HCT116 (cell line): ENCODE results near the gene BCKDK. TPM values are rescaled to one million over a fixed set of nuclear protein-coding genes. Genes with fewer than 3 reads are reported as not detected.

Source experiments
- ATAC-seq: fragments of 200-7000 bp; cut with Tn5 transposase; 2 replicates; pipeline ENCODE4 v1.9.1; 2020; ENCODE audit warnings: mild to moderate bottlenecking, moderate library complexity
- BruUV-seq: library from RNA; stranded (reverse); fragments of 400-500 nt; replicated peaks from 2 replicates; lab custom pipeline; 2021; lab: Mats Ljungman, UMichigan
- CTCF ChIA-PET: fragments of 300-600 bp; sonication (Branson Sonifier 250); formaldehyde crosslinking; loops from one replicate; lab custom pipeline; 2021; ENCODE audit warnings: antibody characterized with exemption; lab: Charles Lee
- POLR2A ChIA-PET: fragments of 300-600, 350-600 bp; sonication (Branson Sonifier 250); formaldehyde crosslinking; loops from one replicate; lab custom pipeline; 2021; ENCODE audit warnings: antibody characterized with exemption; lab: Charles Lee
- RAD21 ChIA-PET, 2 experiments: fragments of 300-600 bp; sonication (Branson Sonifier 250); formaldehyde crosslinking; loops; one replicate each; lab custom pipeline; 2023; ENCODE audit warnings: low total read pairs in 2 of 2; ENCODE audit not compliant: uncharacterized antibody in 2 of 2, unreplicated experiment in 2 of 2, low non-redundant PET in 1 of 2; lab: Charles Lee
- DNase-seq: peaks from one replicate; pipeline ENCODE4 v3.0.0-alpha.2; 2010; ENCODE audit warnings: low read depth, low spot score
- H2AFZ ChIP-seq: fragments of 200-600 bp; shearing (Covaris generic), sonication (generic); 2 replicates; pipeline ENCODE4 v1.6.1; 2017; ENCODE audit warnings: low read depth, mixed run types, mixed read lengths, antibody characterized with exemption, low read length; ENCODE audit not compliant: poor library complexity, severe bottlenecking
- H3K27ac ChIP-seq: 2 replicates; pipeline ENCODE4 v1.5.1; 2012; ENCODE audit warnings: low read depth, low read length
- H3K27me3 ChIP-seq: fragments of 200-600 bp; sonication (generic); 2 replicates; pipeline ENCODE4 v1.6.1; 2016; ENCODE audit warnings: mixed run types, low read length, mixed read lengths; ENCODE audit not compliant: insufficient read depth
- H3K36me3 ChIP-seq, 2 experiments: fragments of 200-500 bp in 1 of 2; fragments of 200-600 bp in 1 of 2; sonication (Bioruptor generic) in 1 of 2; sonication (generic) in 1 of 2; 2 replicates each; pipeline versions ENCODE4 v1.5.1 to v1.6.1; 2014 to 2016; ENCODE audit warnings: low read length in 2 of 2, inconsistent platforms in 1 of 2, mixed read lengths in 1 of 2, mixed run types in 1 of 2; ENCODE audit not compliant: insufficient read depth in 2 of 2, control insufficient read depth in 1 of 2
- H3K4me1 ChIP-seq, 2 experiments: fragments of 200-600 bp in 1 of 2; sonication (generic) in 1 of 2; 2 replicates each; pipeline versions ENCODE4 v1.5.1 to v1.6.1; 2012 to 2017; ENCODE audit warnings: low read length in 2 of 2, inconsistent platforms in 1 of 2, mild to moderate bottlenecking in 1 of 2, mixed read lengths in 1 of 2, mixed run types in 1 of 2, moderate library complexity in 1 of 2; ENCODE audit not compliant: insufficient read depth in 2 of 2, control insufficient read depth in 1 of 2
- H3K4me2 ChIP-seq: fragments of 200-600 bp; sonication (generic); 2 replicates; pipeline ENCODE4 v1.6.1; 2017; ENCODE audit warnings: mixed run types, low read length, mixed read lengths
- H3K4me3 ChIP-seq, 2 experiments: fragments of 200-600 bp in 1 of 2; sonication (generic) in 1 of 2; replicated peaks in 1 of 2; 2 replicates each; pipeline ENCODE4 v1.5.1; 2011 to 2016; ENCODE audit warnings: low read length in 2 of 2, control low read depth in 1 of 2, low read depth in 1 of 2, mild to moderate bottlenecking in 1 of 2, mixed read lengths in 1 of 2, mixed run types in 1 of 2
- H3K79me2 ChIP-seq: fragments of 200-600 bp; sonication (generic); 2 replicates; pipeline ENCODE4 v1.6.1; 2017; ENCODE audit warnings: mild to moderate bottlenecking, mixed run types, low read length, moderate library complexity, mixed read lengths; ENCODE audit not compliant: insufficient read depth
- H3K9ac ChIP-seq: fragments of 200-600 bp; sonication (generic); 2 replicates; pipeline ENCODE4 v1.6.1; 2016; ENCODE audit warnings: low read length, mixed read lengths
- H3K9me2 ChIP-seq: fragments of 200-600 bp; sonication (generic), shearing (Covaris generic); 2 replicates; pipeline ENCODE4 v1.6.1; 2017; ENCODE audit warnings: mixed run types, mild to moderate bottlenecking, moderate library complexity; ENCODE audit not compliant: insufficient read depth
- H3K9me3 ChIP-seq, 2 experiments: fragments of 200-500 bp in 1 of 2; fragments of 200-600 bp in 1 of 2; sonication (Bioruptor generic) in 1 of 2; sonication (generic) in 1 of 2; 2 replicates each; pipeline ENCODE4 v1.6.1; 2014 to 2017; ENCODE audit warnings: low read length in 2 of 2, mixed read lengths in 2 of 2, inconsistent platforms in 1 of 2, low read depth in 1 of 2, mild to moderate bottlenecking in 1 of 2, mixed run types in 1 of 2, moderate library complexity in 1 of 2; ENCODE audit not compliant: control insufficient read depth in 1 of 2, insufficient read depth in 1 of 2
- H4K20me1 ChIP-seq: fragments of 200-600 bp; sonication (generic), shearing (Covaris generic); 2 replicates; pipeline ENCODE4 v1.6.1; 2017; ENCODE audit warnings: mixed run types, mild to moderate bottlenecking, moderate library complexity; ENCODE audit not compliant: insufficient read depth
- CBX3 ChIP-seq: IDR thresholded peaks from 2 replicates; pipeline ENCODE4 v1.6.1; 2012; ENCODE audit warnings: low read depth
- CEBPB ChIP-seq: IDR thresholded peaks from 2 replicates; pipeline ENCODE4 v1.6.1; 2012; ENCODE audit warnings: low read depth
- CTCF ChIP-seq, 3 experiments: fragments of 200-600 bp in 1 of 3; sonication (generic) in 1 of 3; IDR thresholded peaks in 2 of 3; conservative IDR thresholded peaks in 1 of 3; 2 replicates each; pipeline ENCODE4 v1.5.1; 2012 to 2017; ENCODE audit warnings: low read depth in 2 of 3, low read length in 2 of 3, antibody characterized with exemption in 1 of 3, borderline replicate concordance in 1 of 3, control low read depth in 1 of 3, mild to moderate bottlenecking in 1 of 3, mixed read lengths in 1 of 3, mixed run types in 1 of 3, moderate library complexity in 1 of 3; ENCODE audit not compliant: insufficient read depth in 1 of 3
- EGR1 ChIP-seq: IDR thresholded peaks from 2 replicates; pipeline ENCODE4 v1.6.1; 2012; ENCODE audit warnings: low read depth
- ELF1 ChIP-seq: IDR thresholded peaks from 2 replicates; pipeline ENCODE4 v1.6.1; 2012; ENCODE audit warnings: low read depth, borderline replicate concordance
- EZH2 ChIP-seq: fragments of 200-600 bp; sonication (generic); IDR thresholded peaks from 2 replicates; pipeline ENCODE4 v1.6.1; 2017; ENCODE audit warnings: antibody characterized with exemption, mixed run types
- FOSL1 ChIP-seq: IDR thresholded peaks from 2 replicates; pipeline ENCODE4 v1.6.1; 2012; ENCODE audit warnings: low read depth
- JUND ChIP-seq: IDR thresholded peaks from 2 replicates; pipeline ENCODE4 v1.6.1; 2012
- POLR2AphosphoS5 ChIP-seq: IDR thresholded peaks from 2 replicates; pipeline ENCODE4 v1.6.1; 2011; ENCODE audit warnings: mild to moderate bottlenecking, low read depth, low read length, moderate library complexity
- RAD21 ChIP-seq: IDR thresholded peaks from 2 replicates; pipeline ENCODE4 v1.6.1; 2012; ENCODE audit warnings: low read depth, mild to moderate bottlenecking
- REST ChIP-seq: IDR thresholded peaks from 2 replicates; pipeline ENCODE4 v1.6.1; 2012; ENCODE audit warnings: low read depth
- SIN3A ChIP-seq: IDR thresholded peaks from 2 replicates; pipeline ENCODE4 v1.6.1; 2012; ENCODE audit warnings: low read depth
- SP1 ChIP-seq: IDR thresholded peaks from 2 replicates; pipeline ENCODE4 v1.6.1; 2012; ENCODE audit warnings: low read depth
- SRF ChIP-seq: IDR thresholded peaks from 2 replicates; pipeline ENCODE4 v1.6.1; 2012; ENCODE audit warnings: low read depth
- YY1 ChIP-seq: IDR thresholded peaks from 2 replicates; pipeline ENCODE4 v1.6.1; 2011; ENCODE audit warnings: low read length, low read depth, moderate library complexity, mild to moderate bottlenecking; ENCODE audit not compliant: insufficient replicate concordance; ENCODE audit errors: extremely low read depth
- ZBTB33 ChIP-seq: IDR thresholded peaks from 2 replicates; pipeline ENCODE4 v1.6.1; 2011; ENCODE audit warnings: mild to moderate bottlenecking, low read length, moderate library complexity; ENCODE audit not compliant: insufficient replicate concordance; ENCODE audit errors: extremely low read depth
- ZFX ChIP-seq: fragments of 450-650 bp; IDR thresholded peaks from 2 replicates; pipeline ENCODE4 v1.6.1; 2017
- intact Hi-C: fragments of 100-400 bp; cut with micrococcal nuclease; formaldehyde crosslinking; loops from 2 replicates; pipeline ENCODE4 v1.10.0; 2022
- total RNA-seq: library from RNA; stranded (reverse); gene quantifications from one replicate; pipeline ENCODE4 v1.2.1, GENCODE V29; 2021; ENCODE audit not compliant: unreplicated experiment
- TF ChIP-seq, protein P1 (sequence below): IDR thresholded peaks from 2 replicates; pipeline ENCODE4 v1.6.1; 2012

The BCKDK gene
- total RNA-seq, 1 experiment from 2014 or later = 60.7 TPM

- POLR2A ChIA-PET = interaction anchor here (0.5 kb wide), 1 partner anchor 173 kb away, joined by 3 read pairs; no protein-coding TSS in a partner anchor
- intact Hi-C loops = no loop called here
- H3K36me3 ChIP-seq = peaks cover 0 to 14% of the 10 kb centered on the region in 2 experiments; a peak in 3 of 4 replicates
Observed at GRCh38 chr16:31087971-31088370, 20.2 kb upstream of the BCKDK start.

More at GRCh38 chr16:31087971-31088370, 20.2 kb upstream of the BCKDK start:
- Histone ChIP-seq H3K79me2 (peaks cover 21% of the 10 kb centered on the region), H3K4me2 (no peak overlapping the region), H3K4me1 (peaks cover 5 to 6% of the 10 kb centered on the region in 2 experiments; a peak in 3 of 4 replicates), H3K9ac (no peak overlapping the region), H3K4me3 (no peak overlapping the region), H3K9me3 (no peaks in the 10 kb centered on the region), H2AFZ (no peak overlapping the region), H4K20me1 (no peaks in the 10 kb centered on the region), H3K27me3 (no peaks in the 10 kb centered on the region), H3K27ac (no peak overlapping the region), H3K9me2 (no peaks in the 10 kb centered on the region)
- DNase-seq = no peak
- ChIA-PET RAD21 (no interaction called here), CTCF (no interaction called here)
- no TSS peak for BruUV-seq
- ATAC-seq = no peak
- no peak for TF ChIP-seq EZH2
- TF ChIP-seq JUND = no peak
- TF ChIP-seq ELF1 = no peak
- no peak for TF ChIP-seq CBX3
- TF ChIP-seq RAD21 = no peak
- TF ChIP-seq ZFX = no peak
- TF ChIP-seq CEBPB = no peak
- TF ChIP-seq POLR2AphosphoS5 = no peak
- no peak for TF ChIP-seq YY1
- no peak for TF ChIP-seq CTCF (IDR thresholded peaks at IDR 0.05 in 2 of 3, conservative IDR thresholded peaks at IDR 0.05 in 1 of 3; ENCODE audit: borderline replicate concordance in 1 of 3, insufficient read depth in 1 of 3, low read depth in 2 of 3, low read length in 2 of 3)
- no peak for TF ChIP-seq ZBTB33
- TF ChIP-seq, protein P1, sequence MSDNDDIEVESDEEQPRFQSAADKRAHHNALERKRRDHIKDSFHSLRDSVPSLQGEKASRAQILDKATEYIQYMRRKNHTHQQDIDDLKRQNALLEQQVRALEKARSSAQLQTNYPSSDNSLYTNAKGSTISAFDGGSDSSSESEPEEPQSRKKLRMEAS = no peak
- TF ChIP-seq SRF = no peak
- TF ChIP-seq SIN3A = no peak
- no peak for TF ChIP-seq FOSL1
- TF ChIP-seq SP1 = no peak
- no peak for TF ChIP-seq EGR1
- no peak for TF ChIP-seq REST
